OCI-LY7 (cell line): ENCODE results near the gene NUFIP2. TPM values are rescaled to one million over a fixed set of nuclear protein-coding genes. Genes with fewer than 3 reads are reported as not detected.

Experiments used
- BruUV-seq: library from RNA; stranded (reverse); fragments of 400-500 nt; replicated peaks from 2 replicates; lab custom pipeline; 2021; lab: Mats Ljungman, UMichigan
- CTCF ChIA-PET: fragments of 300-600 bp; sonication (Branson Sonifier 250); formaldehyde crosslinking; loops from one replicate; lab custom pipeline; 2022; ENCODE audit warnings: antibody characterized with exemption; ENCODE audit not compliant: unreplicated experiment; lab: Charles Lee
- POLR2A ChIA-PET: fragments of 300-600 bp; sonication (Branson Sonifier 250); formaldehyde crosslinking; loops from one replicate; lab custom pipeline; 2022; ENCODE audit warnings: antibody characterized with exemption; lab: Charles Lee
- DNase-seq: peaks from one replicate; pipeline ENCODE4 v3.0.0-alpha.2; 2015; ENCODE audit warnings: low spot score
- H2AFZ ChIP-seq: fragments of 200-600 bp; sonication (generic), shearing (Covaris generic); 2 replicates; pipeline ENCODE4 v1.6.1; 2014; ENCODE audit warnings: mild to moderate bottlenecking, antibody characterized with exemption, low read length, moderate library complexity
- H3K27ac ChIP-seq: fragments of 200-600 bp; sonication (generic); 2 replicates; pipeline ENCODE4 v1.5.1; 2014; ENCODE audit warnings: mixed run types, low read depth, mild to moderate bottlenecking, moderate library complexity, low read length, inconsistent platforms; ENCODE audit not compliant: poor library complexity, severe bottlenecking
- H3K36me3 ChIP-seq: fragments of 200-600 bp; sonication (generic); 2 replicates; pipeline ENCODE4 v1.6.1; 2014; ENCODE audit warnings: mild to moderate bottlenecking, antibody characterized with exemption, low read length, moderate library complexity, mixed read lengths; ENCODE audit not compliant: insufficient read depth
- H3K4me1 ChIP-seq: fragments of 200-600 bp; sonication (generic); 2 replicates; pipeline ENCODE4 v1.5.1; 2014; ENCODE audit warnings: mild to moderate bottlenecking, low read length; ENCODE audit not compliant: insufficient read depth, poor library complexity, severe bottlenecking
- H3K4me2 ChIP-seq: fragments of 200-600 bp; sonication (generic); 2 replicates; pipeline ENCODE4 v1.6.1; 2014; ENCODE audit warnings: mild to moderate bottlenecking, low read length
- H3K4me3 ChIP-seq: fragments of 200-600 bp; sonication (generic); 2 replicates; pipeline ENCODE4 v1.5.1; 2014; ENCODE audit warnings: mild to moderate bottlenecking, low read depth, low read length; ENCODE audit not compliant: poor library complexity, severe bottlenecking
- H3K79me2 ChIP-seq: fragments of 200-600 bp; sonication (generic); 2 replicates; pipeline ENCODE4 v1.6.1; 2016; ENCODE audit warnings: low read depth, mild to moderate bottlenecking, low read length, moderate library complexity, mixed read lengths; ENCODE audit not compliant: insufficient read depth
- H3K9me2 ChIP-seq: fragments of 200-600 bp; sonication (generic); 2 replicates; pipeline ENCODE4 v1.6.1; 2016; ENCODE audit warnings: mild to moderate bottlenecking, low read length, mixed read lengths; ENCODE audit not compliant: insufficient read depth
- H3K9me3 ChIP-seq: fragments of 200-600 bp; sonication (generic); 2 replicates; pipeline ENCODE4 v1.6.1; 2014; ENCODE audit warnings: mild to moderate bottlenecking, mixed run types, low read length, mixed read lengths
- H4K20me1 ChIP-seq: fragments of 200-600 bp; sonication (generic); 2 replicates; pipeline ENCODE4 v1.6.1; 2014; ENCODE audit warnings: mild to moderate bottlenecking, antibody characterized with exemption, low read length, moderate library complexity, mixed read lengths; ENCODE audit not compliant: insufficient read depth
- EZH2phosphoT487 ChIP-seq: fragments of 200-600 bp; sonication (generic); IDR thresholded peaks from 2 replicates; pipeline ENCODE4 v1.6.1; 2018; ENCODE audit warnings: low read depth, borderline replicate concordance, mild to moderate bottlenecking, mixed run types, antibody characterized with exemption, low read length, moderate library complexity, mixed read lengths
- intact Hi-C: fragments of 100-400 bp; cut with micrococcal nuclease; formaldehyde crosslinking; loops from one replicate; pipeline ENCODE4 v1.10.0; 2022; ENCODE audit not compliant: unreplicated experiment
- total RNA-seq, 2 experiments: library from RNA; depleted of rRNA in 1 of 2; stranded (reverse); fragments of >200 nt in 1 of 2; shearing (Covaris generic) in 1 of 2; gene quantifications; 2 replicates each; pipeline ENCODE4 v1.2.3, GENCODE V29; 2014 to 2022
- TF ChIP-seq, protein P1 (sequence below): fragments of 200-600 bp; sonication (generic); conservative IDR thresholded peaks from 2 replicates; pipeline ENCODE4 v1.5.1; 2014; ENCODE audit warnings: mild to moderate bottlenecking, antibody characterized with exemption, low read length, moderate library complexity, mixed read lengths

NUFIP2 gene
- total RNA-seq, 2 experiments from 2014 or later: 37.1 to 71.4 TPM

DNA sequence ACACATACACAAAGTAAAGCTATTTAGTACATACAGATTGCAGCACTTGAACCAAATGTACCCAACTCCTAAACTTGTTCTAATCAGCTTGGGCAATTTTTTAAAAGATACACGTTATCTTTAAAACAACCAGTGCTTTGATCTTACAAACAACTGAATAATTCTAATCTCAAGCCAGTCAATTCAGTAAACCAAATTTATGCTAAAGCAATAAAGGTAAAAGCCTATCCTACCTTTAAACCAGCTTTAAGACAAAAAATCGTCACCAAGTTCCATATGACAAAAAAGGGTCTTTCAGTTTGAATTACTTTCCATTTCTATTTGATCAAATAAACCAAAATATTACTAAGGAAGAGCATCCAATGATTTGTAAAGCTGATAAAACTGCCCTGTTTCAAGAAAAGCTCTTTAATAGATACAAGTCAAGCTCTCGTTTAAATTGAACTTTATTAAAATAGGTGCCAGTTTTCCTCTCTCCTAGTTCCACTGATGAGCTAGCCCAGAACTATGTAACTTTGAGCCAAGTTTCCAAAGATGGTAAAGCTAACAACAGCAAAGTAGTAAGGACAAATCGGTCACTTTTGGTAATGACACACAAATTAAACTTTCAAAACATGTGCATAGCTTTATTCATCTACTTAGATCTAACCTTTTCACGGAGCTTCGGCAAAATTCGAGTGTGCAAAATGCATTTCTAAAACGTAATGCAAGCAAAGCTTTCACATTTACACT lies 37.0 kb downstream of the NUFIP2 start:
- POLR2A ChIA-PET: interaction anchor here (0.5 to 1.0 kb wide), 8 partner anchors 11 to 1938 kb away, joined by 3 to 6 read pairs (median 4); partner anchors contain the start of gene NUFIP2
- H3K27ac ChIP-seq: no peak overlapping the region
- H3K4me3 ChIP-seq: no peak overlapping the region
- no peak overlapping the region for H2AFZ ChIP-seq
- H3K9me3 ChIP-seq: no peaks in the 10 kb centered on the region
- peaks cover 27% of the 10 kb centered on the region; the same call in 1 of the 2 replicates for H3K79me2 ChIP-seq
- CTCF ChIA-PET: interaction anchor here (0.8 kb wide), 1 partner anchor 108 kb away, joined by 4 read pairs; no protein-coding TSS in a partner anchor
- H3K4me2 ChIP-seq: no peak overlapping the region
- intact Hi-C loops: no loop called here
- H3K36me3 ChIP-seq: peaks cover 67% of the 10 kb centered on the region
- BruUV-seq: no TSS peak
- H3K9me2 ChIP-seq: no peaks in the 10 kb centered on the region
- no peaks in the 10 kb centered on the region for H3K4me1 ChIP-seq
- TF ChIP-seq, protein P1, sequence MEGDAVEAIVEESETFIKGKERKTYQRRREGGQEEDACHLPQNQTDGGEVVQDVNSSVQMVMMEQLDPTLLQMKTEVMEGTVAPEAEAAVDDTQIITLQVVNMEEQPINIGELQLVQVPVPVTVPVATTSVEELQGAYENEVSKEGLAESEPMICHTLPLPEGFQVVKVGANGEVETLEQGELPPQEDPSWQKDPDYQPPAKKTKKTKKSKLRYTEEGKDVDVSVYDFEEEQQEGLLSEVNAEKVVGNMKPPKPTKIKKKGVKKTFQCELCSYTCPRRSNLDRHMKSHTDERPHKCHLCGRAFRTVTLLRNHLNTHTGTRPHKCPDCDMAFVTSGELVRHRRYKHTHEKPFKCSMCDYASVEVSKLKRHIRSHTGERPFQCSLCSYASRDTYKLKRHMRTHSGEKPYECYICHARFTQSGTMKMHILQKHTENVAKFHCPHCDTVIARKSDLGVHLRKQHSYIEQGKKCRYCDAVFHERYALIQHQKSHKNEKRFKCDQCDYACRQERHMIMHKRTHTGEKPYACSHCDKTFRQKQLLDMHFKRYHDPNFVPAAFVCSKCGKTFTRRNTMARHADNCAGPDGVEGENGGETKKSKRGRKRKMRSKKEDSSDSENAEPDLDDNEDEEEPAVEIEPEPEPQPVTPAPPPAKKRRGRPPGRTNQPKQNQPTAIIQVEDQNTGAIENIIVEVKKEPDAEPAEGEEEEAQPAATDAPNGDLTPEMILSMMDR: no peak
- no peak for TF ChIP-seq EZH2phosphoT487
- DNase-seq: no peak
- H4K20me1 ChIP-seq: 0 out of 2 replicates have a peak, but pooled peaks cover 19% of the 10 kb centered on the region

DNA sequence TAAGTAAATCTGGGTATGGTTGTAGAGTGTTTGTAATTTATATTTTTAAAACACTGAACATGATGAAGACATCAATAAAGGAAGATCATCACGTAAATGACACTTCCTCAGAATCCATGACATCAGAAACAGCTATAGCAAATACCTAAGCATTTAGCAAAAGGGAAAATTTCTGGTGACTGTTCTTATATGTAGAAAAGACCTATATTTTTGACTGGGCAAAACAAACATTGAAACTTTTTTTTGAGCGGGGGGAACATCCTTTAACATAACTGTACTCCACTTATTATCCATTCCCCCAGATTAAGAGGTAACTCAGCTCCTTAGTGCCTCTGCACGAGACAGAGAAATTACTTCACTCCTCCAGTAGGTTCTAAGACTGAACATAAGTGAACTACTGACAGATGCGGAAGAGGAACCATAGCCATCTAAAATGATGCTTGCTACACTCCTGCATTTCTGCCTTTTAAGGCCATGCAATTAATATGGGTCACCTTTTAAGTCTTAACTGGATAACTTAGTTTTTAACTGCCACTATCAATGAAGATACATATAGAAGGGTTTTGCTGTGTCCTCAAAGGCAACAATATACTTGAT lies 37.9 kb downstream of the NUFIP2 start:
- H3K4me1 ChIP-seq: no peaks in the 10 kb centered on the region
- no peak overlapping the region for H3K27ac ChIP-seq
- CTCF ChIA-PET: no interaction called here
- no peak for DNase-seq
- no peaks in the 10 kb centered on the region for H3K9me2 ChIP-seq
- peaks cover 19% of the 10 kb centered on the region; the same call in 1 of the 2 replicates for H3K79me2 ChIP-seq
- no peak for TF ChIP-seq EZH2phosphoT487
- TF ChIP-seq, protein P1: no peak
- no peaks in the 10 kb centered on the region for H3K9me3 ChIP-seq
- POLR2A ChIA-PET: interaction anchor here (0.6 to 0.9 kb wide), 2 partner anchors 12 to 47 kb away, joined by 3 to 4 read pairs; no protein-coding TSS in a partner anchor
- no peak overlapping the region for H2AFZ ChIP-seq
- intact Hi-C loops: no loop called here
- H3K4me2 ChIP-seq: no peak overlapping the region
- H3K36me3 ChIP-seq: peaks cover 58% of the 10 kb centered on the region
- BruUV-seq: no TSS peak
- no peak overlapping the region for H3K4me3 ChIP-seq
- H4K20me1 ChIP-seq: 0 out of 2 replicates have a peak, but pooled peaks cover 13% of the 10 kb centered on the region
